ENCODE results near the gene MAP2K6. TPM values are rescaled to one million over a fixed set of nuclear protein-coding genes. Genes with fewer than 3 reads are reported as not detected.

The MAP2K6 gene
- total RNA-seq, 2 donors from 2014 or later: 5.4 to 14.1 TPM

GRCh38 chr17:69466905-69467667 lies 52.6 kb downstream of the MAP2K6 start:
- Histone ChIP-seq H3K36me3 (no peaks in the 10 kb centered on the region), H3K4me3 (no peak overlapping the region), H3K27me3 (replicated peaks; ENCODE audit: insufficient read depth) (no peaks in the 10 kb centered on the region), H3K27ac (no peak overlapping the region), H3K9me3 (no peaks in the 10 kb centered on the region), H3K4me1 (replicated peaks) (no peaks in the 10 kb centered on the region)
- WGBS: 84% methylated on average over 3 of the region's 3 CpGs
- intact Hi-C loops (cut with DNase I): no loop called here
- DNase-seq (ENCODE audit: low spot score): no peak
- TF ChIP-seq POLR2AphosphoS5 (IDR thresholded peaks at IDR 0.05) (no peak), CTCF (IDR thresholded peaks at IDR 0.05) (no peak), POLR2A (IDR thresholded peaks at IDR 0.05) (no peak)

GRCh38 chr17:69468207-69468606 lies 53.7 kb downstream of the MAP2K6 start:
- no peak for TF ChIP-seq CTCF (IDR thresholded peaks at IDR 0.05)
- TF ChIP-seq POLR2AphosphoS5 (IDR thresholded peaks at IDR 0.05): no peak
- TF ChIP-seq POLR2A (IDR thresholded peaks at IDR 0.05): no peak
- no peak overlapping the region for H3K27ac ChIP-seq
- no peaks in the 10 kb centered on the region for H3K27me3 ChIP-seq (replicated peaks; ENCODE audit: insufficient read depth)
- no peaks in the 10 kb centered on the region for H3K4me1 ChIP-seq (replicated peaks)
- no peak for DNase-seq (ENCODE audit: low spot score)
- 54% methylated on average over 5 of the region's 5 CpGs for WGBS
- H3K4me3 ChIP-seq: no peak overlapping the region
- no peaks in the 10 kb centered on the region for H3K9me3 ChIP-seq
- H3K36me3 ChIP-seq: no peaks in the 10 kb centered on the region
- intact Hi-C loops (cut with DNase I): no loop called here

- H3K9me3 ChIP-seq: no peaks in the 10 kb centered on the region
- no peak overlapping the region for H3K4me3 ChIP-seq
- TF ChIP-seq CTCF (IDR thresholded peaks at IDR 0.05) (no peak), POLR2A (IDR thresholded peaks at IDR 0.05) (no peak), POLR2AphosphoS5 (IDR thresholded peaks at IDR 0.05) (no peak)
- no peak overlapping the region for H3K27ac ChIP-seq
- no peaks in the 10 kb centered on the region for H3K36me3 ChIP-seq
- H3K27me3 ChIP-seq (replicated peaks; ENCODE audit: insufficient read depth): no peaks in the 10 kb centered on the region
- intact Hi-C loops (cut with DNase I): no loop called here
- 59% methylated on average over 2 of the region's 2 CpGs for WGBS
- DNase-seq (ENCODE audit: low spot score): no peak
- H3K4me1 ChIP-seq (replicated peaks): no peaks in the 10 kb centered on the region
These were observed 56.2 kb downstream of the MAP2K6 start for GRCh38 chr17:69470702-69471101.

- H3K36me3 ChIP-seq: no peaks in the 10 kb centered on the region
- intact Hi-C loops (cut with DNase I): no loop called here
- H3K4me1 ChIP-seq (replicated peaks): no peaks in the 10 kb centered on the region
- WGBS: 97% methylated on average over 3 of the region's 3 CpGs
- DNase-seq (ENCODE audit: low spot score): no peak
- H3K27ac ChIP-seq: no peak overlapping the region
- TF ChIP-seq POLR2AphosphoS5 (IDR thresholded peaks at IDR 0.05): no peak
- no peak for TF ChIP-seq POLR2A (IDR thresholded peaks at IDR 0.05)
- no peak for TF ChIP-seq CTCF (IDR thresholded peaks at IDR 0.05)
- H3K4me3 ChIP-seq: no peak overlapping the region
- H3K9me3 ChIP-seq: no peaks in the 10 kb centered on the region
- no peaks in the 10 kb centered on the region for H3K27me3 ChIP-seq (replicated peaks; ENCODE audit: insufficient read depth)
These were observed 56.9 kb downstream of the MAP2K6 start for GRCh38 chr17:69471406-69471805.
